GM19468 (cell line): ENCODE results near the gene ARHGDIG.

Source experiments
- ATAC-seq: cut with Tn5 transposase; IDR thresholded peaks from one replicate; pipeline ENCODE4 v1.9.1; 2021; ENCODE audit warnings: mild to moderate bottlenecking, moderate library complexity, moderate number of reproducible peaks; ENCODE audit not compliant: unreplicated experiment; ENCODE audit errors: extremely low read depth

The ARHGDIG gene

DNA sequence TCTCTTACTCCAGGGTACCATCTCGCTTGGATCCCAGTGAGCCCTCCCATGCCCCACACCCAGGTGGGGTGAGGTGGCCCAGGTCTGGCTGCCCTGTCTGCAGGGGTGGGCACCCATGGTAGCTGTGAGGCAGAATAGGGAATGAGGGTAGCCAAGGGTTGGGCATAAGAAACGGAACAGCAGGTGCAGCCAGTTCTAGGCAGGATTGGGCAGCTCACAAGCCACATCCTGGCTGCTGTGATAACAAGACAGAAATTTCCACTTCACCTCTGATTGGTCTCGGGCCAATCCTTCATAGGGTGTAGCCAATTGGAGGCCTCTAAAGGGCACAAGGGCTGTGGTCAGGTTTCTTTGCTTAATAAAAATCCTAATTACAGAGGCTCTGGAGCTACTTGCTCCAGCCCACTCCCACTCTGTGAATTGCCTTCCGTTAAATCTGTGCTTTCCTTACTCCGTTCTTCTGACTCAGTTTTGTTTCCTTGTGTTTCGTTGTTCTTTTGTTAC lies 1.5 kb upstream of the ARHGDIG start:
- no peak for ATAC-seq

DNA sequence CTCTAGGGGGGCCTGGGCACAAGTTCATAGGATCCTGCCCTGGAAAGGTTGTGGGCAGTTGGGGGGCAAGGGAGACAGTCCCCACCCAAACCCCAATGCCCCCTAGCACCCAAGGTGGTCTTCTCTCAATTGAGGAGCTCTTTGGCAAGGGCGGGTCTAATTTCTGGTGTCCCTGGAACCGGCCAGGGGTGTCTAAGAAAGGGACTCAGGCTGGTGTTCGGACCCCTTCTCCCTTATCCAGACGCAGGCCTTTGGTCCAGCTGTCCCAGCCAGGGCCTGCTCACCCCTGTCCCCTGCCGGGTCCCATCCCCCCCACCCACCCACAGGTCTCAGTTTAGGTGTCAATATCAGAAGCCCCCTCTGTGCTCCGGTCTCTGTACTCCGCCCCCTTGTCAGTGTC lies 860 bp upstream of the ARHGDIG start:
- no peak for ATAC-seq

DNA sequence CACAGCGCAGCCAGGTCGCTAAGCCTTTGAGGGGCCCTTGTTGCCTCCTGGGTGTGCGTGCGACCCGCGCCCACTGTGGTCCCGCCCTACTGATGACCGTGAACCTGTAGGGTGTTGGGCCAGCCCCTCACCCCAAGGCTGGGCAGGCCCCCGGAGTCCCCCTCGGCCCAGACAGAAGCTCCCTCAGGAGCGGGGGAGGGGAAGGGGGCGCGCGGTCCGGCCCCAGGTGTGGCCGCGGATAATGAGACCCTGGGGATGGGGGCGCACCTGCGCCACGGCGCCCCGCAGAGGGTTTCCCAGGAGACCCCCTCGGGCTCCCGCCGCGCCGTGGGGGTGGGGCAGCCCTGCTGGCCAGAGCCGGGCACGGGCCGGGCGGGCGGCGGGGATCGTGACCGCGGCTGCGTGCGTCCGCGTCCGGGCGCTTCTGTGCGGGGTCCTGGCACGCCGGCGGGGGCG lies 358 bp upstream of the ARHGDIG start:
- no peak for ATAC-seq

DNA sequence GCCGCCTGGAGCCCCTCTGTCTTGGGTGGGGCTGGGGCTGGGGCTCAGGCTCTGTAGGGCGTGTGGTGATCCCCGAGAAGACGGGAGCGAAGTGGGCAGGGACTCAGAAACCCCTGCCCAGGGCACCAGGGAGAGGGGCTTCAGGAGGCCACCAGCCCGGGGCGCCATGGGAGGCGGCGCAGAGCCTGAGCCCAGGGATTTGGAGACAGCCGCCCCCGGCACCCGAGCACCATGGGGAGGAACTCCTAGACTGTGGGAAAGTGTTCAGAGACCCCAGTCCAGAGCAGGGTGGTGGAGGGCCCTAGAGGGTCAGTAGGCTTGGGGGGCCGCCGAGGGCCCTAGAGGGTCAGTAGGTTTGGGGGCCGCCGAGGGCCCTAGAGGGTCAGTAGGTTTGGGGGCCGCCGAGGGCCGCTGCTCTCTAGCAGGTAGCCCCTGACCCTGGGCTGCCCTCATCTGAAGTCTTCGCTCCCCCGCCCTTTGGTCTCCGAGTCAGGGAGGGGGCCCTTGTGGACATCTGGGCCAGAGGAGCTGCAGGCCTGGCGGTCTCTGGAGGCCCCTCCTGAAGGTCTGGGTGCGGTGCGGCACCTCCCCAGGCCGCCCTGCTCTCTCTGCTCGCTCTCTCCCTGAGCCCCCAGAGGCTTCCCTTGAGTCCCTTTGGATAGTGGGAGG lies 734 bp downstream of the ARHGDIG start:
- ATAC-seq = no peak

DNA sequence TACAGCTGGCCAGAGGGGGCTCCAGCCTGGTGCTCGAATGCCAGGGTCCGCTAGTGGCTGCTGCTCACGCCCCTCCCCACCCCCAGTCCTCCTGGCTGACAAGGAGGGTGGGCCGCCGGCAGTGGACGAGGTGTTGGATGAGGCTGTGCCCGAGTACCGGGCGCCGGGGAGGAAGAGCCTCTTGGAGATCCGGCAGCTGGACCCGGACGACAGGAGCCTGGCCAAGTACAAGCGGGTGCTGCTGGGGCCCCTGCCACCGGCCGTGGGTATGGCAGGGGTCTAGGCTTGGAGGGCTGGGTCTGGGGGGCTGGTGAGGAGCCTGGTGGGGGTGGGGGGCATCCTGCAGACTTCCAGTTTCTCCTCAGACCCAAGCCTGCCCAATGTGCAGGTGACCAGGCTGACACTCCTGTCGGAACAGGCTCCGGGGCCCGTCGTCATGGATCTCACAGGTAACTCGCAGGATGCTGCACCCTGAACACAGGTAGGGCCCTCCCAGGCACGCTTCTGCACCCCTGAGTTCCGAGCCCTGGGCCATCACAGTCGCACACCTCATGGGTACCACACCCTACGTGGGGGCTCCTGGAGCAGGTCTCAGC lies 1.4 kb downstream of the ARHGDIG start:
- ATAC-seq = no peak

DNA sequence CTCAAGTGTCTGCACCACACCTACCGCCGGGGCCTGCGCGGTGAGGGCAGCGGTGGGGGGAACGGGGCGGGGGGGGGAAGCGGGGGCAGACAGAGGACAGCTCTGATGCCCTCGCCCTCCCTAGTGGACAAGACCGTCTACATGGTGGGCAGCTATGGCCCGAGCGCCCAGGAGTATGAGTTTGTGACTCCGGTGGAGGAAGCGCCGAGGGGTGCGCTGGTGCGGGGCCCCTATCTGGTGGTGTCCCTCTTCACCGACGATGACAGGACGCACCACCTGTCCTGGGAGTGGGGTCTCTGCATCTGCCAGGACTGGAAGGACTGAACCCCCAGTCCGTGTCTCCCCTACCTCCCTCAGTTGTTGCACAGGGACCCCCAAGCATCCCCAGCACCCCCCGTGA lies 2.1 kb downstream of the ARHGDIG start:
- no peak for ATAC-seq

DNA sequence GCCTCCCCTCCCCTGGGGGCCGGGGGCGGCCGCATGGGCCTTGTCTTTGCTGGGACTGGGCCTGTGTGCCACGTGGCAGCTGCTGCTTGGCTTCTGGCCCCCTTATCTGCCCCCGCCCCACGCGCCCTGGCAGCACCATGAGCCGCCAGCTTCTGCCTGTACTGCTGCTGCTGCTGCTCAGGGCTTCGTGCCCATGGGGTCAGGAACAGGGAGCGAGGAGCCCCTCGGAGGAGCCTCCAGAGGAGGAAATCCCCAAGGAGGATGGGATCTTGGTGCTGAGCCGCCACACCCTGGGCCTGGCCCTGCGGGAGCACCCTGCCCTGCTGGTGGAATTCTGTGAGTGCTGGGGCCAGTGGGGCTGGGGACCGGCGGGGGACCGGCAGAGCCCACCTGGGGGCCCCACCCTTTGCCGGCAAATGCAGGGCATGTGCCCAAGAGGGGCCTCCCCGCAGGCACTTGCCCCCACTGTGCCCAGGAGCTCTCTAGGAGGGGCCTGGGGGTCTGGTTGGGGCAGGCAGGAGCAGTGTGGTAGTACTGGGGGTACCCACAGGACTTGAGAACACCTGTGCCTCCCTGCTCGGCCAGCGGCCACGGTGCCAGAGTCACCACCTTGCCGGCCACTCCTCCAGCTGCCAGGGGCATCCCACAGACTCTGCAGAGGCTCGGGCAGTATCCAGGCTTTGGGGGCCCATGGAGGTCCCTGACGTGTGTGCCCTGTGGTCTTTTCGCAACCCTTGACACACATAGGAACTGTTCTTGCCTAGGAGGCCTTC lies 2.8 kb downstream of the ARHGDIG start, which contains the start of gene PDIA2:
Gene PDIA2 (plus strand): TSS at position 132 of the 773 bp plus-strand sequence. CDS start 6 bp downstream, at position 138.
- ATAC-seq = no peak

DNA sequence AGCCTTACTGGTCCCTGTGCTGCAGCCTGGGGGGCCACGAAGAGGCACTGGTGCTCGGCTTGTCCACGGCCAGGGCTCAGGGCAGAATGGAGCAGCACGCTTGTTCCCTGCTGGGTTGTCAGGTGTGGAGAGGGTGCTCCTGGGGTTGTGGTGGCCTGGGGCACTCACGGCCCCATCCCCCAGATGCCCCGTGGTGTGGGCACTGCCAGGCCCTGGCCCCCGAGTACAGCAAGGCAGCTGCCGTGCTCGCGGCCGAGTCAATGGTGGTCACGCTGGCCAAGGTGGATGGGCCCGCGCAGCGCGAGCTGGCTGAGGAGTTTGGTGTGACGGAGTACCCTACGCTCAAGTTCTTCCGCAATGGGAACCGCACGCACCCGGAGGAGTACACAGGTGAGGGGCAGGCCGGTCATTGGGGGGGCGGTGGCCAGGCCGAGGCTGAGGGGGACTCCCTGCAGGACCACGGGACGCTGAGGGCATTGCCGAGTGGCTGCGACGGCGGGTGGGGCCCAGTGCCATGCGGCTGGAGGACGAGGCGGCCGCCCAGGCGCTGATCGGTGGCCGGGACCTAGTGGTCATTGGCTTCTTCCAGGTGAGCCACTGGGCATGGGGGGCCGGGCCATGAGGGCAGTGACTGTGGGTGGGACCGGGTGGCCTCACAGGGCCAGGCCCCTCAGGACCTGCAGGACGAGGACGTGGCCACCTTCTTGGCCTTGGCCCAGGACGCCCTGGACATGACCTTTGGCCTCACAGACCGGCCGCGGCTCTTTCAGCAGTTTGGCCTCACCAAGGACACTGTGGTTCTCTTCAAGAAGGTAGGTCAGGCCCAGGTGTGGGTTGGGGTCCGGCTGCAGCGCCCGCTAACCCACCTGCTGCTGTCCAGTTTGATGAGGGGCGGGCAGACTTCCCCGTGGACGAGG lies 4.1 kb downstream of the ARHGDIG start:
- ATAC-seq = no peak

DNA sequence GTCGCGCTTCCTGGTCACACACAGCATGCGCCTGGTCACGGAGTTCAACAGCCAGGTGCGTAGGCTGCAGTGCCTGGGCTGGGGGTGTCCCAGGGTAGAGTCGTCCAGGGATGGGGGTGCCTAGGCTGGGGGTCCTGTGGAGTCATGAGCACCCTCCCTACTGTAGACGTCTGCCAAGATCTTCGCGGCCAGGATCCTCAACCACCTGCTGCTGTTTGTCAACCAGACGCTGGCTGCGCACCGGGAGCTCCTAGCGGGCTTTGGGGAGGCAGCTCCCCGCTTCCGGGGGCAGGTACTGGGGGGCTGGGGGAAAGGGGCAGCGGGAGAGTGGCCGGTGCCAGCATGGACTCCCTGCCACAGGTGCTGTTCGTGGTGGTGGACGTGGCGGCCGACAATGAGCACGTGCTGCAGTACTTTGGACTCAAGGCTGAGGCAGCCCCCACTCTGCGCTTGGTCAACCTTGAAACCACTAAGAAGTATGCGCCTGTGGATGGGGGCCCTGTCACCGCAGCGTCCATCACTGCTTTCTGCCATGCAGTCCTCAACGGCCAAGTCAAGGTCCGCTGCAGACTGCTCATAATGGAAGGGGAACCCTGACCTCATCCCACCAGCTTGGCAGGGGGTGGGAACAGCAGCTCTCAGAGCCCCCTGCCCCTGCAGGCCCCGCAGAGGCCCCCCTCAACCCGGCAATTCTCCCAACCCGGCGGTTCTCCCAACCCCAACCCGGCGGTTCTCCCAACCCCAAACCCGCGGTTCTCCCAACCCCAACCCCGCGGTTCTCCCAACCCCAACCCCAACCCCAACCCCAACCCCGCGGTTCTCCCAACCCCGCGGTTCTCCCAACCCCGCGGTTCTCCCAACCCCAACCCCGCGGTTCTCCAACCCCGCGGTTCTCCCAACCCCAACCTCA lies 5.0 kb downstream of the ARHGDIG start:
- ATAC-seq = no peak

DNA sequence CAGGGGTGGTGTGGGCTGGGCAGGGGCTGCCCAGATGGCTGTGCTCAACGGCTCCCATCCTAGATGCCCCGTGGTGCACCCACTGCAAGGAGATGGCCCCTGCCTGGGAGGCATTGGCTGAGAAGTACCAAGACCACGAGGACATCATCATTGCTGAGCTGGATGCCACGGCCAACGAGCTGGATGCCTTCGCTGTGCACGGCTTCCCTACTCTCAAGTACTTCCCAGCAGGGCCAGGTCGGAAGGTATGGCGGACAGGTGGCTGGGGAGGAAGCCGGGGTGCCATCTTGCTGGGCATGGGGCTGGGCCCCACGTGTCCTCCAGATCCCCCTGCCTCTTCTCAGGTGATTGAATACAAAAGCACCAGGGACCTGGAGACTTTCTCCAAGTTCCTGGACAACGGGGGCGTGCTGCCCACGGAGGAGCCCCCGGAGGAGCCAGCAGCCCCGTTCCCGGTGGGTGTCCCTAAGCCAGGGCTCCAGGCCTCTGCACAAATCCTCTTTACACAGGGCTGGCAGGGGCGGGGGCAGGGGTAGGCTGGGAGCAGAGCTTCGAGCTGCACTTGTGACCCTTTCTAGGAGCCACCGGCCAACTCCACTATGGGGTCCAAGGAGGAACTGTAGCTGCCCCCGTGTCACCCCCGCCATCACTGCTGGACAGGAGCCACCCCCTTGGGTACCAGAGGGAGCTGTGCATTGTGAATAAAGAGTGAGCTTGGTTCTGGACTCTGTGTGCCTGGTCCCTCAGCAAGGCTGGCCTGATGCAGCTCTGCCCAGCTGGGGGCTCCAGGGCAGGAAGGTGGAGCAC lies 6.3 kb downstream of the ARHGDIG start:
- no peak for ATAC-seq

DNA sequence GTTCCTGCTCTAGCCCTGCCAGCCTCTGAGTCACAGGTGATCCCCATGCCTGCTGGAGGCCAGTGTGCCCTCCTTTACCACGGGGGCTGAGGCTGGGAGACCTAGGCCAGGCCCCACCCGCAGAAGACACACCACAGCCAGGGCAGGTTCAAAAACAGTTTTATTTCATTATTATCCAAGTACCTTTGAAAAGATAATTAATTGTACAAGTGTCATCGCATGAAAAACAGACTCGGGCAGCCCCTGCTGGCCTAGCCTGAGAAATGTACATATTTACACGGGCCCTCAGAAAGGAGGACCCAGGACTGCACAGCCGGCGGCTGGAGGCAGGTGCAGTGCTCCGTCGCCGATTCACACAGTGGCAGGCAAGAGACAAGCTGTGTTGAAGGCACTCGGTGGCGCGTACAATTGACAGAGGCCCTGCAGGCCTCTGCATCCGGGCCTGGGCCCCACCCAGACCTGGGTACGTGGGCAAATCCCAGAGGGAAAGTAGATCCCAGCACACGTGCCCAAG lies 7.0 kb downstream of the ARHGDIG start:
- no peak for ATAC-seq

DNA sequence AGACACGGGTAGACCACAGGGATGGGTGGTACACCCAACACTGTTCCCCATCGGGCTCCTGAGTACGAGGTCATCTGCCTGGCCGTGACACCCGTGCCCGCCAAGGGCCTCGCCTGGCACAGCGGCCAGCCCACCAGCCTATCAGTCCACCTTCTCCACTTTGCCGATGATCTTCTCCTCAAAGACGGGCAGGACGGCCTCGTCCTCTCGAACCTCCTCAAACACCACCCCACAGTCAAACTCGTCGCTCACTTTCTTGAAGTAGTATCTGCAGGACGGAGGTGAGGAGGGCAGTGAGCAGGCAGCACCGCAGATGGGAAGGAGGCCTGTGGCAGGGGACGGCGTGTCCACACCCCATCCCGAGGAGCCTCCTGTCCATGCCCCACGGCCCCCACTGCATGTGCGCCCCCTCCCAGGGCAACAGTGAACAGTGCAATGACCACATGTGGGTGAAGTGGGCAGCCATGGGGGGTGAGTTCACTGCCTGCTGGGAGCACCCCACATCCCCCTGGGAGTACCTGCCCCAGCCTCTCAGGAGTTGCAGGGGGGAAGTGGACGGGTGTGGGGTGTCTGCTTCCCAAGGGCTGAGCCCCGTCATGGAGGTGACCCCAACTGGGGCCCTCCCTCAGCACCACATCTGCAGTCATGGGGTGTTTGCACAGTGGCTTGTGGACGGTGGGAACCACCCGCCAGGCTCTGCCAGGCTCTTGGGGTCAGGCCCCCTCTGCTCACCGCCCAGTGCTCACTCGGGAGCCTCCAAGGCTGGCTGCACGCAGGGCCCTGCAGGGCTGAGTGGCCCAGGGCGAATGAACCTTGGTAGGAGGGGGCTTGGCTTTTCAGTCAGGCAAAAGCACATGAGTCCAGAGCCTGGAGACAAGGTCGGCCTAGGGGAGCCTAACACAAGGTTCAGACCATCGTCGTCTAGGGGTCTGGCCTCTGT lies 7.9 kb downstream of the ARHGDIG start:
- ATAC-seq = no peak

DNA sequence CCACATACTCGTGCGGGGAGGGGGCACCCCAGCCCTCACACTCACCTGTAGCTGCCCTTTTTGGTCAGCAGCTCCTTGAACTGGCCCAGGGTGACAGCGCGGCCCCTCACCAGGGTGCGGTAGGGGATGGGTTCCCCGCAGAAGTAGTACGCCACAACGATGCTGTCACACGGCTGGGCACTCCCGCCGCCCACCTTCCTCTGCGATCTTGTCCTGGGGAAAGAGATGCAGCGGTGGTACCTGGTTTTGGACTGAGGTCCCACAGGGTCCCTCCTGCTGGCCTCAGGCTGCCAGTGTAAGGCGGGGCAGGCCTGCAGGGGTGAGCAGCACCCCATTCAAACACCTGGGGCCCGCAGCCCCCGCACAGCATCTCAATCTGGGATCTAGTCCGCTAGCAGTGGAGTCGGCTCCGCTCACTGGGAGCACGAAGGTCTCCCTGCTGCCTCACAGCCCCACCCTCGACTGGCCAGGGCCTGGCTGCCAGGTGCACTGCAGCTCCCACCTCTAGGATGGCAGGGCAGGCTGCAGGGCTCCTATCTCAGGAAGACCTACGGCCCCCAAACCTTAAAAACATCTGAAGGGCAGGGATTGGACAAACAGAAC lies 9.1 kb downstream of the ARHGDIG start:
- ATAC-seq = no peak

DNA sequence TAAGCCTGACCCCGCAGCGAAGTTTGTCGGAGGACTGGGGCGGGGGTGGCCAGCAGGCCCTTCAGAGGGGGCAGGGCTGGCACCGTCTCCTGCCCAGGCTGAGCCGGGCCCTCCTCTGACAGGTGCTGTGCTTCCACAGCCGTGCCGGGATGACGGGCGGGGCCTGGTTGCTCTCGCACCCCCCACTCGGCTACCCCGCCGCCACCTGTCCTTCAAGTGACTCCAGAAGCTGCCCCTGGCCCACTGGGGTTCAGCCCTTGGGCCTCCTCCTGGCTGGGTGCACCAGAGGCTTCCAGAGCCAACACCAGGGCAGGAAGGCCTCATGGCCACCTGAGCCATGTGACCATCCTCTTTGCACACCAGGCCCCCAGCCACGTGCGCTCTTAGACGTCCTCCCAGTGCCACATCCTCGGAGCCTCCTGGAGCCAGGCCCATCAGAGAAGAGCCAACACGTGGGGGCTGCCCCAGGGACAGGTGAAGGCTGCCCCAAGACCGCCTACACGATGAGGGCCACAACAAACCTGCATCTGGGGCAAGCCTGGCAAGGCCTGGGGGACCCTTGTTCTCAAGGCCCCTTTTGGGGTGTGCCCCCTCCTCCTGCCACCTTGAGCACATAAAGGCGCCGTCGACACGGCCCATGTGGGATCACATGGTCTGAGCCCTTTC lies 9.8 kb downstream of the ARHGDIG start:
- no peak for ATAC-seq

DNA sequence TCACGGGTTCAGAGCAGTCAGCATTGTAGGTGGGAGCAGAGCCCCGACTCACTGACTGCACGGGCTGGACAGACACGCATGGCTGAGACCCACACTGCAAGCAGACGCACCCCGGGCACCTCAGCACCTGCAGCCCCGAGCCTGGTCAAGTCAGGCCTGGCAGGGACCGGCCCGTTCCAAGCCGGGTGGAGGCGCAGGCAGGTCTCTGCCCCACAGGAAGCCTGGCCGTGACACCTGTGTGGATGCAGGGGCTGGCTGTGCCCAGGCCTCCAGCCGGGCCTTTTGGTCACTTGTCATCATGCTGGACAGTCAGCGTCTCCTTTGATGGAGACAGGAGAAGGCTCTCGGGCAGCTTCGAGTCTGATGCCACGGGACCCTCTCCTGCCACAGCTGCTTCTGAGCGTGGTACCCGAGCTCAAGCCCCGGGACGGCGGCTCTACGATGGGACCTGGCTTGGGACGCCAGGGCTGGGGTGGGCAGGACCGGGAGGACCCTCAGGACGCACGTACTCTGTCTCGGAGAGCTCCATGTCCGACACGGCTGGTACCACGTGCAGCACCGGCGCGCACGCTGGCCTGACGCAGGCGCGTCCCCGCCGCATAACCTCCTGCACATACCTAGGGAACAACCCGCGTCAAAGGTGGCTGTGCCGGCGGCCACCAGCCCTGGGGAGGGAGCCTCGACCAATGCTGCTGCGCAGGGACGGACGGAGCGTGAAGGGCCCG lies 10.5 kb downstream of the ARHGDIG start:
- ATAC-seq = no peak
